Measurements from ENCODE around the gene PPP2R3B.
A peak's percentile ranks its signal among the peaks of the same experiment; 100 is the strongest.
"Not testable (repeated sequence)": the region's sequence is repeated elsewhere in the genome, so short reads cannot be mapped to it uniquely, and the experiment has no call there.

The PPP2R3B gene

DNA sequence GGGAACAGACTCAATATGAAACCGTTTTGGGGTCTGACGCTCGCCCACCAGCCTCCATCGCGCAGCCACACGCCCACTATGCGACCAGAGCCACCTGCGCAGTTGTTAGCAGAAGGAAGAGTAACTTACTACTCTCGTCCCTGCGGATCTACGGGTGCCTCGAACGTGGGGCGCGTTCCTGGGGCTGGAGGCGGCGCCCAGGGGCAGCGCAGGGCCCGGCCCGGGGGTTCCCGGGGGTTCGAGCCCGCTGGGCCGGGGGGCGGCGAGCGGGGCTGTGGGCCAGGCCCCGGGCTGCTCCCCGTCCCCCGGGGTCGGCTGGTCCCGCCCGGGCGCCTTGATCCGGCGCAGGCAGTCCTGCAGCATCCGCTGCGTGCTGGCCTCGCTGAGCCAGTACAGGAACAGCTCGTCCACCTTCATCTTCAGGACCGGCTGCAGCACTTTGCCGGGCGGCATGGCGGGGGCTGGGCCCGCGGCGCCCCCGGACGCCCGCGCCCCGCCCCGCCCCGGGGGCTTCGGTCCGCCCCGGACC is 404 bp downstream of the PPP2R3B start:
- no peaks in the 10 kb centered on the region for H3K36me3 Mint-ChIP-seq (ENCODE audit: low read depth)
- no peaks in the 10 kb centered on the region for H3K9me3 Mint-ChIP-seq
- peak overlapping the region; percentile 75 to 78 (median 75) for H3K4me3 Mint-ChIP-seq
- TF ChIP-seq, protein P1, sequence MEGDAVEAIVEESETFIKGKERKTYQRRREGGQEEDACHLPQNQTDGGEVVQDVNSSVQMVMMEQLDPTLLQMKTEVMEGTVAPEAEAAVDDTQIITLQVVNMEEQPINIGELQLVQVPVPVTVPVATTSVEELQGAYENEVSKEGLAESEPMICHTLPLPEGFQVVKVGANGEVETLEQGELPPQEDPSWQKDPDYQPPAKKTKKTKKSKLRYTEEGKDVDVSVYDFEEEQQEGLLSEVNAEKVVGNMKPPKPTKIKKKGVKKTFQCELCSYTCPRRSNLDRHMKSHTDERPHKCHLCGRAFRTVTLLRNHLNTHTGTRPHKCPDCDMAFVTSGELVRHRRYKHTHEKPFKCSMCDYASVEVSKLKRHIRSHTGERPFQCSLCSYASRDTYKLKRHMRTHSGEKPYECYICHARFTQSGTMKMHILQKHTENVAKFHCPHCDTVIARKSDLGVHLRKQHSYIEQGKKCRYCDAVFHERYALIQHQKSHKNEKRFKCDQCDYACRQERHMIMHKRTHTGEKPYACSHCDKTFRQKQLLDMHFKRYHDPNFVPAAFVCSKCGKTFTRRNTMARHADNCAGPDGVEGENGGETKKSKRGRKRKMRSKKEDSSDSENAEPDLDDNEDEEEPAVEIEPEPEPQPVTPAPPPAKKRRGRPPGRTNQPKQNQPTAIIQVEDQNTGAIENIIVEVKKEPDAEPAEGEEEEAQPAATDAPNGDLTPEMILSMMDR (IDR thresholded peaks at IDR 0.05; ENCODE audit: unreplicated experiment in 3 of 3): no peak
- H3K27me3 Mint-ChIP-seq (ENCODE audit: low read depth): peaks cover 4% of the 10 kb centered on the region
- H3K4me1 Mint-ChIP-seq: peaks cover 6% of the 10 kb centered on the region
- H3K27ac Mint-ChIP-seq: peak overlapping the region in 2 of 3 experiments; percentile 45 to 92

DNA sequence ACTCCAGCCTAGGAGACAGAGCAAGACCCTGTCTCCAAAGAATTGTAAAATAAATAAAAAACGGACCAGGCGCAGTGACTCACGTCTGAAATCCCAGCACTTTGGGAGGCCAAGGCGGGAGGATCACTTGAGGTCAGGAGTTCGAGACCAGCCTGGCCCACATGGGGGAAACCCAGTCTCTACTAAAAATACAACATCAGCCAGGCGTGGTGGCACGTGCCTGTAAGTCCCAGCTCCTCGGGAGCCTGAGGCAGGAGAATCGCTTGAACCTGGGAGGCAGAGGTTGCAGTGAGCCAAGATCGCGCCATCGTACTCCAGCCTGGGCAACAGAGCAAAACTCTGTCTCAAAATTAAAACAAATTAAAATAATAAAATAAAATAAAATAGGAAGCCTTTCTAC is 971 bp downstream of the PPP2R3B start:
- not testable (repeated sequence) for H3K9me3 Mint-ChIP-seq; H3K27me3 Mint-ChIP-seq (ENCODE audit: low read depth); H3K4me1 Mint-ChIP-seq; H3K36me3 Mint-ChIP-seq (ENCODE audit: low read depth)
- peak overlapping the region; percentile 75 to 78 (median 75) for H3K4me3 Mint-ChIP-seq
- H3K27ac Mint-ChIP-seq: peak overlapping the region in 1 of 3 experiments; percentile 45

DNA sequence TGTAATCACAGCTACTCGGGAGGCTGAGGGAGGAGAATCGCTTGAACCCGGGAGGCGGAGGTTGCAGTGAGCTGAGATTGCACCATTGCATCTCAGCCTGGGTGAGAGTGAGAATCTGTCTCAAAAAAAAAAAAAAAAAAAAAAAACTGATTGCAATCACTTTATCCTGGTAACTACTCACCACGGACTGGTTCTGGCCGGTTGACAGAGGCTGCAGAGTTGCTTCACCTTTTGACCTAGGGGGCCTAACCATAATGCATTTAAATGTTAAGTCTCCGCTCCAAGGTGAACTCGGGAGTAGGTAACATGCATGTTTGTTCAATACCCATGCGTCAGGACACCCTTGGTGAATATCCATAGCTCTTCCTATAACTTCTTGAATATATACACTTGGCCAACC is 1.8 kb downstream of the PPP2R3B start:
- Mint-ChIP-seq H3K4me3 (peak overlapping the region; percentile 48 to 72 (median 61)), H3K27ac (no peak overlapping the region), H3K4me1 (peaks cover 6% of the 10 kb centered on the region), H3K9me3 (no peaks in the 10 kb centered on the region), H3K27me3 (ENCODE audit: low read depth) (peaks cover 6% of the 10 kb centered on the region), H3K36me3 (ENCODE audit: low read depth) (no peaks in the 10 kb centered on the region)
- TF ChIP-seq, protein P1 (IDR thresholded peaks at IDR 0.05; ENCODE audit: unreplicated experiment in 3 of 3): no peak

DNA sequence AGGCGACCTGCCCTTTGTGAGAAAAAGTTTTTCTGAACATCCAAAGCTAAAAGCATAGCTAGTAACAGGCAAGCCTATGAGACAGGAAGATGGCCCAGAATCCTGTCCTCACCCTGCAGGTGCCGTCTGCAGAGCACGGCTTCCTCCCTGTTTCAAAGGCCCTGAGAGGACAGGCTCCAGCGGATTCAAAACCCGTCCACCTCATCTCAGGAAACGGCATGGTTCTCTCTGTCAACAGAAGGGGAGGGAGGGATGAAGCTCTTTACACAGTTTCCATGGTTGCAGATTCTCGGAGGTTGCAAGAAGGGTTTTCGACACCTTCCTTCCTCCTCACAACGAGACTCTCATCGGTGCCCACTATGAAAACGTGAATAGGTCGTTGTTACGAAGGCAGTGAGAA is 8.3 kb downstream of the PPP2R3B start:
- no peak overlapping the region for H3K27ac Mint-ChIP-seq
- H3K27me3 Mint-ChIP-seq (ENCODE audit: low read depth): peaks cover 27% of the 10 kb centered on the region
- H3K9me3 Mint-ChIP-seq: no peaks in the 10 kb centered on the region

DNA sequence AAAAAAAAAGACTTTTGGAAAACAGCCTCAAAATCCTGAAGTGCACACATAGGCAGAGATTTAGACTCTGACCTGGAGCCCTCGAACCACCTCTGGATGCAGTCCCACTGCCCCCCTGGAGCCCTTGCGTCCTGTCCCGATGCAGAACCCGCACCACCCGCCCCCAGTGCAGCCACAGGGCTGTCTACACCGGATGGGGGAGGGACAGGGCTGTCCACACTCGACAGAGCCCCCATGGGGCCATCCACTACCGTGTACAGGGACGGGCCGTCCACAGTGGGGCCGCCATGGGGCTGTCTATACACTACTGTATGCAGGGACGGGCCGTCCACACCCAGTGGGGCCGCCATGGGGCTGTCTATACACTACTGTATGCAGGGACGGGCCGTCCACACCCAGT is 10.5 kb downstream of the PPP2R3B start:
- not testable (repeated sequence) for H3K9me3 Mint-ChIP-seq; H3K4me3 Mint-ChIP-seq; H3K36me3 Mint-ChIP-seq (ENCODE audit: low read depth); H3K27ac Mint-ChIP-seq
- H3K27me3 Mint-ChIP-seq (ENCODE audit: low read depth): peaks cover 43% of the 10 kb centered on the region
- peaks cover 20% of the 10 kb centered on the region for H3K4me1 Mint-ChIP-seq

More for the DNA sequence above, 8.3 kb downstream of the PPP2R3B start:
- H3K4me1 Mint-ChIP-seq: peaks cover 12% of the 10 kb centered on the region
- H3K36me3 Mint-ChIP-seq (ENCODE audit: low read depth): no peaks in the 10 kb centered on the region
- no peak overlapping the region for H3K4me3 Mint-ChIP-seq
- TF ChIP-seq, protein P1 (IDR thresholded peaks at IDR 0.05; ENCODE audit: unreplicated experiment in 3 of 3): no peak

DNA sequence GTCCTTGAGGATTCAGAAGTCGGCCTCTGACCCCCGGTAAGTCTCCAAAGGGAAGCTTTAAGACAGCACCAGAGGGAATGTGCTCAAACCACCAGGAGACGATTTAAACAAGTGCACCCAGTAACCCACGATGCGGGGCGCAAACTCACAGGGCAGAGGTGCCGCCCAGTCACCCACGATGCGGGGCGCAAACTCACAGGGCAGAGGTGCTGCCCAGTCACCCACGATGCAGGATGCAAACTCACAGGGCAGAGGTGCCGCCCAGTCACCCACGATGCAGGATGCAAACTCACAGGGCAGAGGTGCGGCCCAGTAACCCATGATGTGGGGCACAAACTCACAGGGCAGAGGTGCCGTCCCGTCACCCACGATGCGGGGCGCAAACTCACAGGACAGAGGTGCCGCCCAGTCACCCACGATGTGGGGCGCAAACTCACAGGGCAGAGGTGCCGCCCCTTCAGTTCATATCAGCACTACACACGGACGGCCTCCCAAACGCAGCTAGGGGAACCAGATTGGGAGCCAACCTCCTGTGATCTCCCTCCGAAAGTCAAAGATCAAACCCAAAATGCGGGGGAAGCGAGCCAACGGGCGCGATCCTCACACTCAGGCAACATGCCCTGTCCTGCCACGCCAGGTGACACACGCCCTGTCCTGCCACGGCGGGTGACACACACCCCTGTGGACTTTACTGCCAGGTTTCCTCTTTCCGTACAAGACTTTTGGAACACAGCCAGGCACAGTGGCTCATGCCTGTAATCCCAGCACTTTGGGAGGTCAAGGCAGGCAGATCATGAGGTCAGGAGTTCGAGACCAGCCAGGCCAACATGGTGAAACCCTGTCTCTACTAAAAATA is 11.3 kb downstream of the PPP2R3B start:
- Mint-ChIP-seq H3K36me3 (ENCODE audit: low read depth) (no peaks in the 10 kb centered on the region), H3K4me1 (peaks cover 20% of the 10 kb centered on the region), H3K4me3 (peak overlapping the region; percentile 84 to 87 (median 85)), H3K9me3 (no peaks in the 10 kb centered on the region), H3K27me3 (ENCODE audit: low read depth) (peaks cover 48% of the 10 kb centered on the region), H3K27ac (no peak overlapping the region)
- TF ChIP-seq, protein P1 (IDR thresholded peaks at IDR 0.05; ENCODE audit: unreplicated experiment in 3 of 3): no peak

DNA sequence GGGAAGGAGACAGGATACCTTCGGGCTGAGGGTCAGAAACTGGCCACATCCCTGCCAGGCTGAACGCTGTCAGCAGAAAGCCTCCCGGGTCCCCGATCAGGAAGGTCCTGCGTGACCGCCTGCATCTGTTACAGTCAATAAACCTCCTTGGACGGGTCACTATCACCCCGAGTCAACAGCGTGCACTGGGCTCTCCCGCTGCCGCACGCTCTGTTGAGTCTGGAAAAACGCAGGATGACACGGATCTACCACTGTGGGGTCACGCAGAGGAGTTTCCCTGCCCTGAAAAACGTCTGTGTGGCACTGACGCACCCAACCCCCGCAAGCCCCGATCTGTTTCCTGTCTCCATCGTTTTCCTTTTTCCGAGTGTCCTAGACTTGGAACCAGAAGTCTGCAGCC is 12.1 kb downstream of the PPP2R3B start:
- peaks cover 53% of the 10 kb centered on the region for H3K27me3 Mint-ChIP-seq (ENCODE audit: low read depth)
- H3K9me3 Mint-ChIP-seq: no peaks in the 10 kb centered on the region
- peaks cover 20% of the 10 kb centered on the region for H3K4me1 Mint-ChIP-seq
- peak overlapping the region; percentile 84 to 87 (median 85) for H3K4me3 Mint-ChIP-seq
- TF ChIP-seq, protein P1 (IDR thresholded peaks at IDR 0.05; ENCODE audit: unreplicated experiment in 3 of 3): no peak
- no peaks in the 10 kb centered on the region for H3K36me3 Mint-ChIP-seq (ENCODE audit: low read depth)
- H3K27ac Mint-ChIP-seq: peak overlapping the region in 1 of 3 experiments; percentile 16

All from nephron (organoid).